SK-N-MC (cell line): ENCODE measurements around the gene KCNAB1.

Experiments
- DNase-seq: peaks from one replicate; pipeline ENCODE4 v3.0.0-alpha.2; 2011; ENCODE audit warnings: low read depth, low spot score
- H3K27ac ChIP-seq: fragments of 200-600 bp; sonication (generic); 2 replicates; pipeline ENCODE4 v1.5.1; 2016; ENCODE audit warnings: mixed run types
- H3K36me3 ChIP-seq: fragments of 200-600 bp; sonication (generic); 2 replicates; pipeline ENCODE4 v1.6.1; 2017; ENCODE audit warnings: antibody characterized with exemption, low read length, mixed read lengths; ENCODE audit not compliant: insufficient read depth
- H3K4me3 ChIP-seq: fragments of 200-600 bp; sonication (generic); 2 replicates; pipeline ENCODE4 v1.5.1; 2016
- H3K9ac ChIP-seq: fragments of 200-600 bp; sonication (generic); 2 replicates; pipeline ENCODE4 v1.8.0; 2017; ENCODE audit warnings: mixed run types, mixed read lengths; ENCODE audit not compliant: insufficient read length
- H3K9me3 ChIP-seq: fragments of 200-600 bp; sonication (generic); 2 replicates; pipeline ENCODE4 v1.6.1; 2017; ENCODE audit warnings: low read depth, mild to moderate bottlenecking, antibody characterized with exemption, low read length, moderate library complexity, mixed read lengths
- EZH2 ChIP-seq: fragments of 200-600 bp; sonication (generic); IDR thresholded peaks from one replicate; pipeline ENCODE4 v1.6.1; 2017; ENCODE audit warnings: antibody characterized with exemption
- FOXP2 ChIP-seq: optimal IDR thresholded peaks from 2 replicates; pipeline ENCODE3; 2011; ENCODE audit warnings: mild to moderate bottlenecking, moderate library complexity; ENCODE audit not compliant: insufficient read depth; ENCODE audit errors: extremely low read length, control extremely low read depth
- POLR2AphosphoS5 ChIP-seq: IDR thresholded peaks from 2 replicates; pipeline ENCODE4 v1.6.1; 2012; ENCODE audit warnings: mild to moderate bottlenecking, low read depth, low read length, borderline replicate concordance

Gene KCNAB1

GRCh38 chr3:156300371-156300770 lies 180.0 kb downstream of the KCNAB1 start:
- no peak overlapping the region for H3K27ac ChIP-seq
- TF ChIP-seq FOXP2 (no peak), POLR2AphosphoS5 (no peak), EZH2 (no peak)
- no peaks in the 10 kb centered on the region for H3K9me3 ChIP-seq
- DNase-seq = no peak
- no peak overlapping the region for H3K4me3 ChIP-seq
- H3K9ac ChIP-seq = no peak overlapping the region
- no peaks in the 10 kb centered on the region for H3K36me3 ChIP-seq

DNA sequence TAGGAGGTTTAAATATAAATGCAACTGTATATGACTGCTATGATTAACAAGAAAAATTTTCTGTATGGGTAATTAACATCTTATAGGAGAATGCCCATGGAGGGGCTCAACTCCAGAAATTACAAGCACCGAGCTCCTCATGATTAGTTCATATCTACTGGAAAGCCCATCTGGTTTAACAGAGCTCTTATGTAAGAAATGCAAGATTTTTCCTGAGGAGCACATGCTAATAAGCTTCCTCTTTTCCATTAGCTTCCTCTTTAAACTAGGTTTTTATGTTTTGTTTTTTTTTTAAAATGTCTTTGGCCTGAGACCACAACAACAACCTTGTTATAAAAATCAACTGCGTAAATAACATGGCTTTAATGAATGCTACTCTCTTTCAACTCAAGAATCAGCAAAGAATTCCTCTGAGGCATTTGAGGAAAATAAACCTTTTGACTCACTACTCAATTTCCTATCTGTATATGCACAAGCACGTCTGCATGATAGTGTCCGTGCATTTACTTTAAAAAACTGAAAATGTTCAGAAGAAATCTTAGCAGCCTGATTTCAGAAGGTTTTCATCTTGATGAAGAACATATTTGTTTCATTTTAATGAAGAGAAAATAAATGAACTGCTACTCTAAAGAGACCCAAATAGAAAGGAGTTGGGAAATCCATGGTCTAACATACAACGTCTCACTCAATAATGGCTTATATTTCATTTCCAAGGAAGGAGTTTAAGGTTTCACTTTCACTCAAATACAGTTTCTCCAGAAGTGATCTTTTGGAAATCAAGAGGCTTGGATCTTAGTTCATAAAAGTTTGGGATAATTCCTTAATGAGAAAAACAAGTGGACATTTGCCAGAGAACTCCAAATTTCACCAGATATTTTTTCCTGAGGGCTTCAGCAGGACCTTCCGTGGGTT lies 180.8 kb downstream of the KCNAB1 start:
- Histone ChIP-seq H3K36me3 (no peaks in the 10 kb centered on the region), H3K27ac (no peak overlapping the region), H3K9ac (no peak overlapping the region), H3K4me3 (0 out of 2 replicates have a peak overlapping the region, but pooled peaks have one; percentile 4), H3K9me3 (no peaks in the 10 kb centered on the region)
- DNase-seq = no peak
- no peak for TF ChIP-seq POLR2AphosphoS5
- no peak for TF ChIP-seq FOXP2
- TF ChIP-seq EZH2 = no peak

- no peak for TF ChIP-seq EZH2
- TF ChIP-seq POLR2AphosphoS5 = no peak
- TF ChIP-seq FOXP2 = no peak
- no peaks in the 10 kb centered on the region for H3K9me3 ChIP-seq
- H3K36me3 ChIP-seq = no peaks in the 10 kb centered on the region
- no peak overlapping the region for H3K9ac ChIP-seq
- DNase-seq = no peak
- no peak overlapping the region for H3K27ac ChIP-seq
- H3K4me3 ChIP-seq = no peak overlapping the region
Measured at GRCh38 chr3:156303001-156303707, 182.8 kb downstream of the KCNAB1 start.

- Histone ChIP-seq H3K36me3 (no peaks in the 10 kb centered on the region), H3K9ac (no peak overlapping the region), H3K4me3 (no peak overlapping the region), H3K9me3 (no peaks in the 10 kb centered on the region), H3K27ac (no peak overlapping the region)
- DNase-seq = no peak
- TF ChIP-seq FOXP2 = no peak
- no peak for TF ChIP-seq EZH2
- no peak for TF ChIP-seq POLR2AphosphoS5
Measured at GRCh38 chr3:156304406-156304805, 184.0 kb downstream of the KCNAB1 start.

DNA sequence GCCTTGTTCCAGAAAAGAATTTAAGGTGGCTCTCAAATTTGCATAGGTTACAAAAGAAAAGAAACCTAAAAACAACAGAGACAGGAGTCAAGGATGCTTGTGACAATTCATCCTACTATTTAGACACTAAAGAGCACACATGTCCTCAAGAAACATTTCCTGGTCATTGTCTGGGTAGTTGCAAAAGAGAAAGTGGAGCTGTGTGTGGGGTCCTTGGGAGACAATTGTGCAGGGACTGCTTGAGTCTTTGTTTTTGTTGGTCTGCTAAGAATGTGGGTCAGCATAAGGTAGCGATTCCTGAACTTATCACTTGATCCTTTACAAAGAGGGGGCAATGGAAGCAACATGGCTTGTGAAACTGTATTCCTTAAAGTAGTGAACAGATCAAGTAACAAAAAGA lies 185.3 kb downstream of the KCNAB1 start:
- no peak for DNase-seq
- TF ChIP-seq FOXP2 (no peak), EZH2 (no peak), POLR2AphosphoS5 (no peak)
- no peaks in the 10 kb centered on the region for H3K9me3 ChIP-seq
- H3K9ac ChIP-seq = no peak overlapping the region
- no peaks in the 10 kb centered on the region for H3K36me3 ChIP-seq
- no peak overlapping the region for H3K27ac ChIP-seq
- H3K4me3 ChIP-seq = no peak overlapping the region

DNA sequence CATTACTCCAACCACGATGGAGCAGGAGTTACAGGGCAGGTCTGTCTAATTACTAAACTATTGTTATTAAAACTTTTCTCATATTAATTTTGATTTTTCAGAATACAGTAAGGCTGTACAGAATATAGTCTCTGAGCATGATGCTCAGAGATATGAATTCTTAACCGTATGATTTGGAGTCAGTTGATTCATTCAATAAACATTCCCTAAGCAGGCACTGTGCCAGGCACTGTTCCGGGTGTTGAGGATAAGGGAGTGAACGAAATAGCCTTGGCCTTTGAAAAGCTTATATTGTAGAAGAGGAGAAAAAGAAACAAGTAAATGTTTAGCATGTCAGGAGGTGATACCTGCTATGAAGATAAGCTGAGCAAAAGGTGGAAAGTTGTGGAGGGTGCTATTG lies 187.3 kb downstream of the KCNAB1 start:
- DNase-seq = no peak
- Histone ChIP-seq H3K9ac (no peak overlapping the region), H3K36me3 (no peaks in the 10 kb centered on the region), H3K9me3 (no peaks in the 10 kb centered on the region), H3K27ac (no peak overlapping the region), H3K4me3 (no peak overlapping the region)
- TF ChIP-seq POLR2AphosphoS5 = no peak
- no peak for TF ChIP-seq EZH2
- TF ChIP-seq FOXP2 = no peak

DNA sequence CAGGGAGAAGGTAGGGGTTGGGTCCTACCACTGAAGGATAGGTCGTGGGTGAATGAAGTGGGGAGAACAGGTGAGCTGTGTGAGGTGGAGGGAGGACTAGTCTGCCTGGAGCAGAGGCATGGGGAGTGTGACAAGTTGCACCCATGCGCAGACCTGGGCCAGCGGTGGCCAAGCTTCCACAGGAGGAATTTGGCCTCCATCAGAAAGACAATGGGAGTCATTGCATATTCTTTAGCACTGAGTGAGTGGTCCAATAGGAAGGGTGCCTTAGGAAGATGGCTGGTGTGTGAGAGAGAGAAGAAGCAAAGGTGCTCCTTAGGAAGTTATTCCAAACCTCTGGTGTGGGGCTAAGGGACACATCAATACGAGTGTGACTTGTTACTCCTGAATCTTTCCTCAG lies 191.1 kb downstream of the KCNAB1 start:
- no peaks in the 10 kb centered on the region for H3K36me3 ChIP-seq
- H3K27ac ChIP-seq = no peak overlapping the region
- H3K4me3 ChIP-seq = no peak overlapping the region
- DNase-seq = no peak
- TF ChIP-seq POLR2AphosphoS5 (no peak), FOXP2 (no peak), EZH2 (no peak)
- H3K9me3 ChIP-seq = no peaks in the 10 kb centered on the region
- no peak overlapping the region for H3K9ac ChIP-seq

GRCh38 chr3:156311930-156312329 lies 191.6 kb downstream of the KCNAB1 start:
- no peak overlapping the region for H3K27ac ChIP-seq
- no peak for TF ChIP-seq EZH2
- no peak overlapping the region for H3K9ac ChIP-seq
- DNase-seq = no peak
- no peaks in the 10 kb centered on the region for H3K9me3 ChIP-seq
- H3K4me3 ChIP-seq = no peak overlapping the region
- H3K36me3 ChIP-seq = no peaks in the 10 kb centered on the region
